Fibroblast of skin of left biceps (primary cell): ENCODE results near the gene NUBPL.
"Not testable (repeated sequence)": the region's sequence is repeated elsewhere in the genome, so short reads cannot be mapped to it uniquely, and the experiment has no call there.

Experiments used
- DNase-seq, 2 experiments: peaks; one replicate each; pipeline ENCODE4 v3.0.0-alpha.2; 2013; ENCODE audit warnings: low read depth in 2 of 2

The NUBPL gene

DNA sequence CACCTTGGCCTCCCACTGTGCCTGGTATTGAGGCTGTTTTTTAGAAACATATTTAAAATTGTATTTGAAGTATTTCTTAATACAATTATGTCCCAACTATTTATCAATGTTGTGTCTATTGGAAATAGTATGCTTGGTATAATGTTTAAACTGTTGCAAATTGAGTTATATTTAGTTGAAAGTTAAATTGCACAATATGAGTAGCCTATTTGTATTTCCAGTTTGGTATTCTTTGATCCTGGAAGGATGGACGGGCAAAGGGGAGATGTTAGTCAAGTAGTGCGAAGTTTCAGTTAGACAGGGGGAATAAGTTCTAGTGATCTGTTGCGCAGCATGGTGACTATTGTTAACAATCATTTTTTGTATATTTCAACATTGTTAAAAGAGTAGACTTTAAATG, 111.5 kb downstream of the NUBPL start:
- no peak for DNase-seq

DNA sequence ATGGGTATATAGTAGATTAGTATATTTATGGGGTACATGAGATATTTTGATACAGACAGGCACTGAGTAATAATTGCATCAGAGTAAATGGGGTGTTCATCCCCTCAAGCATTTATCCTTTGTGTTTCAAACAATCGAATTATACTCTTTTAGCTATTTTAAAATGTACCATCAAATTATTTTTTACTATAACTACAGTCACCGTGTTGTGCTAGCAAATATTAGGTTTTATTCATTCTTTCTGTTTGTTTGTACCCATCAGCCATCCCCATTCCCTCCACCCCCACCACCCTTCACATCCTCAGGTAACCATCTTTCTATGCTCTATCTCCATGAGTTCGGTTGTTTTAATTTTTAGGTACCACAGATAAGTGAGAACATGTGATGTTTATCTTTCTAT, 115.8 kb downstream of the NUBPL start:
- no peak for DNase-seq

DNA sequence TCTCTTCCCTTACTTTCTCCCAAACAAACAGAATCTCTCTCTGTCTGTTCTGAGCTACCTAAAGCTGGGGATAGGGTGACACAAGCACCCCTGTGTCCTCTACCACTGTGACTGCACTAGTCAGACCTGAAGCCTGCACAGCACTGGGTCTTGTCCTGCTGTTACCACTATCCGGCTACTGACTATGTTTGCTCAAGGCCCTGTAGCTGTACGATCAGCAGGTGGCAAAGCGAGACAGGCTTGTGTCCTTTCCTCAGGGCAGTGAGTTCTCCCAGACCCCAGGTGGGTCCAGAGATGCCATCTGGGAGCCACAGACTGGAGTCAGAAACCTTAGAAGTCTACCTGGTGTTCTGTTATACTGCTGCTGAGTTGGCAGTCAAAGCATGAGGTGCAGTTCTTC, 116.4 kb downstream of the NUBPL start:
- no peak for DNase-seq

DNA sequence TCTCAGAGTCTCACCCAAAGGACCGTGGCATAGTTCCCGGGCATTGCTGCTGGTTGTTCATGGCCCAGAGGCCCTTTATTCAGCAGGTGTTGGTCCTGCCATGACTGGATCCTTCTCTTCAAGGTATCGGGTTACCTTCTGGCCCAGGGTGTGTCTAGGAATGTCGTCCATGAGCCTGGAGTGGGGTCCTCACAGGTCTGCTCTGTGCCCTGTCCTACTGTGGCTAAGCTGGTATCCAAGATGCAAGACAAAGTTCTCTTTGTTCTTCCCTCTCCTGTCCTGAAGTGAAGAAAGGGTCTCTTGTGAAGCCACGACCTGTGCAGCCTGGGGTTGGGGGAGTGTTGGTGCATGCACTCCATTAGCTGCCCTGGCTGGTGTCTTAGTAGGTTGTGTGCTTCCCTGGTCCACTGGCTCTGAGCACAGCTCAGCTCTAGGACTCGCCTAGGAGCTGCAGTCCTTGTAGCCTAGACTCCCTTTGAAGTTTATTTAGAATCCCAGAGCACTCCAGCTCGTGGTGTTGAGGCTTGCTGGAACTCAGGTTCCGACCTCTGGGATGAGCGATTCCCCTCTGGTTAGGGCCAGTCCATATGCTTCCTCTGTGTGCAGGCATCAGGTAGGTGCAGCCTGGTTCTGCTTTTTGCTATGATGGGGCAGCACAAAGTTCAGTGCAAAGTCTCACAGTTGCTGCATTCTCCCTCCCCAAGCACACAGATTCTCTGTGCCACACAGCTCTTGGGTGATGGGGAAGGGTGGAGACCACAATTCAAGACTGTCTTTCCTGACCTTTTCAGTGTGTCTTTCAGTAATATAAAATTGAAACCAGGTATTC, 117.4 kb downstream of the NUBPL start:
- DNase-seq, result no peak

DNA sequence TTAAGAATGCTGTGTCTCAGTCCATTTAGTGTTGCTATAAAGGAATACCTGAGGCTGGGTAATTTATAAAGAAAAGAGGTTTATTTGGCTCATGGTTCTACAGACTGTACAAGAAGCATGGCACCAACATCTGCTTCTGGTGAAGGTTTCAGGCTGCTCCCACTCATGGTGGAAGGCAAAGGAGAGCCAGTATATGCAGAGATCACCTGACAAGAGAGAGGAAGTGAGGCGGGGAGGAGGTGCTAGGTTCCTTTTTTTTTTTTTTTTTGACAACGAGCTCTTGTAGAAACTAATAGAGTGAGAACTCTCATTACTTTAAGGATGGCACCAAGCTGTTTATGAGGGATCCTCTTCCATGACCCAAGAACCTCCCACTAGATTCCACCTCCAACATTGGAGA, 121.6 kb downstream of the NUBPL start:
- no peak for DNase-seq

DNA sequence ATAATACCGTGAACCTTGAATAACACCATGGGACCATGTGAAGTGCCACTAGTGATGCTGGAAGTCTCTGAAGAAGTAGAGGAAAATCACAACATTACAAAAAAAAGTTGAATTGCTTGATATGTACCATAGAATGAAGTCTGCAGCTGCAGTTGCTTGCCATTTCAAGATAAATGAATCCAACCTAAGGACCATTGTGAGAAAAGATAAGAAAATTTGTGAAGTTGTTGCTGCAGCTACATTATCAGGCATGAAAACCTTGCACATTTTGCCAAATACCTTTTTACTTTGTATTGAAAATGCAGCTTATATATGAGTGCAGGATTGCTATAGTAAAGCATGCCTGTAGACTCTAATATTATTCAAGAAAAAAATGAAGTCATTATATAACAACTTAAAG, 126.5 kb downstream of the NUBPL start:
- no peak for DNase-seq

DNA sequence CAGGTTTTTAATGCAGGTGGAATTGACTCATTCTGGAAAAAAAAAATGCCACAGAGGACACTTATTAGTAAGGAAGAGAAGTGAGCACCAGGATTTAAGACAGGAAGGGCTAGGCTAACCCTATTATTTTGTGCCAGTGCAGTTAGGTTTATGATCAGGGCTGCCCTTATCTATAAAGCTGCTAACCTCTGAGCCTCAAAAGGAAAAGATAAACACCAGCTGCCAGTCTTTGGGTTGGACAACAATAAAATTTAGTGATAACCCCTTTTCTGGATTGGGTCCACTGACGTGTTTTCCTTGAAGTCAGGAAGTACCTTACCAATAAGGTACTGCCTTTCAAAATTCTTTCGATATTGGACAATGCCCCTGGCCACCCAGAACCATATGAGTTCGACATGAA, 128.9 kb downstream of the NUBPL start:
- no peak for DNase-seq

DNA sequence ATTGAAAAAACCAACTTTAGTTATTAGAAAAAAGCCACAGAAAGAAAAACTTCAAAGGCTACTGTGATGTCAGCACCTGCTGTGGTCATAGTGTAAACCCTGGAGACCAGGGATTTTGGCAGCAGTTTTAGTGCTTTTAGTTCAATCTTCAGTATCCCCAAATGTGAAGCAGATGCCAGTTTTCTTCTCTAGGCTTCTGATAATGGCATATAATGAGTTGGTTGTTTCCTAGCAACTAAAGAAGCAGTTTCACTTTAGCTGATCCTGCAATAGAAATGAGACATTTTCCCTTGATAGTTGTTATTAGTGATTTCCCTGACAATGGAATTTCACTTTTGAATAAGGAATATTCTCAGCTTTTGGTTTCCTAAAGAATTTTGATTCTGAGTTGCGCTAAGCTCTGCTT, 131.2 kb downstream of the NUBPL start:
- DNase-seq, result peak; percentile 8 to 10

DNA sequence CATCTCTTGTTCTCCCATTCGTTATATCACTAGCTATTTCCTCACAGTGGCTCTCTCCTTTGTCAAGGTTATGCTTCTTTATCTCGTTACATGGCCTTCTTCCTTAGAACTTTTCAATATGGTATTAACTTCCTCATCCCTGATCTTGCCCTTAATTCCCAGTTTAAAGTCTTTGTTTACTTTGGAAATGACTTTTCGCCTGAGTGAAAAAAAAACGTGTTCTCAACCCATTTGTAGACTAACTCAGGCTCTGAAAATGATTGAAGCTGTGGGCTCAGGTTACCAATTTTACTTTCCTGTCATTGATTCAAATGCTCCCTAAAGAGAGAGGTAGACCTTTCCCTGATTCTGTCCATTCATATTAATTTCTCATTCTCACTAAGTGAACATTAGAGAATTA, 135.2 kb downstream of the NUBPL start:
- DNase-seq, result no peak

DNA sequence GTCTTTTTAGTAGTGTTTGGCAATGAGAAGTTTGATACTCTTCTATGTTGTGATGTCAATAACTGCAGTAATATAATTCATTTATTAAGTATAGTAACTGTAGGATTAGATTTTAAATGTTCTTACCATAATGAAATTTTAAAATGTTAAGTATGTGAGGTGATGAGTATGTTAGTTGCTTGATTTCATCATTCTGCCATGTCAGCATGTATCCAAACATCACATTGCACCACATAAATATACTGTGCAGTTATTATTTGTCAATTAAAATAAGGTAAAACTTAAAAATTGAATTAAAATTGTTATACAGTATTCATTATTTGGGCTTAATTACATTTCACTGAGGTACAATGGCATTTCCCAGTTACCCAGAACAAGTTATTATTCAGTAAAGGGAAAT, 138.6 kb downstream of the NUBPL start:
- DNase-seq, result no peak

DNA sequence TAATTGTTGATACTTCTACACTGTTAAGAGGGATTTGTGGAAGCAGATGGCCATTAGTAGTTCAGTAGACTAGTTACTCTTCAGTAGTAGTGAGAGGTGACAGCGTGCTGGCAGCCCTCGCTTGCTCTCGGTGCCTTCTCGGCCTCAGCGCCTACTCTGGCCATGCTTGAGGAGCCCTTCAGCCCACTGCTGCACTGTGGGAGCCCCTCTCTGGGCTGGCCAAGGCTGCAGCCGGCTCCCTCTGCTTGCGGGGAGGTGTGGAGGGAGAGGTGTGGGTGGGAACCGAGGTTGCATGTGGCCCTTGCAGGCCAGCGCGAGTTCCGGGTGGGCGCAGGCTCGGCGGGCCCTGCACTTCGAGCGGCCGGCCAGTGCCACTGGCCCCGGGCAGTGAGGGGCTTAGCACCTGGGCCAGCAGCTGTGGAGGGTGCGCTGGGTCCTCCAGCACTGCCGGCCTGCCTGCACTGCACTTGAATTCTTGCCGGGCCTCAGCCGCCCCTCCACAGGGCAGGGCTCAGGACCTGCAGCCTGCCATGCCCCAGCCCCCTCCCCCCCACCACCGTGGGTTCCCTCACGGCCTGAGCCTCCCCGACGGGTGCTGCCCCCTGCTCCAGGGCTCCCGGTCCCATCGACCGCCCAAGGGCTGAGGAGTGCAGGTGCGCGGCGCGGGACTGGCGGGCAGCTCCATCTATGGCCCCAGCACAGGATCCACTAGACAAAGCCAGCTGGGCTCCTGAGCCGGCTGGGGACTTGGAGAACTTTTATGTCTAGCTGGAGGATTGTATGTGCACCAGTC, 139.3 kb downstream of the NUBPL start:
- DNase-seq, result no peak

DNA sequence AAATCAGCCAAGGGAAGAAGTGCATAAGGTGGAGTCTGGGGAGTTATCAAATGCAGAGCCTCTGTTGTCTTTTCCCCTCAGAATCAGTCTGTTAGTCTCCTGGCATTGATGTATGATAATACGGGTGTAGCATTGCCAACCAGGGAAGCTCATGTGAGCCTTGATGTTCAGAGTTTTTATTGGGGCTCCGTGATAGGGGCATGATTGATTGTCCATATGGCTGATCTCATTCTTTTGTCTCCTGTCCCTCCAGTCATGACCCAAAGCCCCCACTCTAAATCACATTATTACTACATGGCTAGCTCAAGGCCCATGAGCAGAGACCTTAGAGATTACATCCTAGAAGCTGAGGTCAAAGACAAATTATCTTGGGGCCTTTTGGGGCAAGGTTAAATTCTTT, 140.9 kb downstream of the NUBPL start:
- DNase-seq, result no peak

DNA sequence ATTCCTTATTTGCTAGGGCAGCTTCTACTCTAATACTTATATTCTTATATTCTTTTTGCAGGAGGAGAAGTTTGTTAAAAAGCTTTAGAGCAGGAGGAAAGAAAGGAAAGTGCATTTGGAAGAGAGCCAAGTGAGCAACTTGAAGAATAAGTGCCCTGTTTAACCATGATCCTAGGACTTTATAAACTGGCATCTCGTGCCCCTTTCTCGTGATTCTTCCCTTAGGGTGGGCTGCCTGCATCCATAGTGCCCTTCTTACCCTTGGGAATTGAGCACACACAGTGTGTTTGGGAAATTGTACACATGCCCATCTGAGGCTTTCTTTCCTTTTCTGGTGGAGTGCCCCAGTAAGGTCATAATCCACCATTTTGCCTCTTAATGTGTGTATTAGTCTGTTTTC, 141.9 kb downstream of the NUBPL start:
- DNase-seq, result no peak

DNA sequence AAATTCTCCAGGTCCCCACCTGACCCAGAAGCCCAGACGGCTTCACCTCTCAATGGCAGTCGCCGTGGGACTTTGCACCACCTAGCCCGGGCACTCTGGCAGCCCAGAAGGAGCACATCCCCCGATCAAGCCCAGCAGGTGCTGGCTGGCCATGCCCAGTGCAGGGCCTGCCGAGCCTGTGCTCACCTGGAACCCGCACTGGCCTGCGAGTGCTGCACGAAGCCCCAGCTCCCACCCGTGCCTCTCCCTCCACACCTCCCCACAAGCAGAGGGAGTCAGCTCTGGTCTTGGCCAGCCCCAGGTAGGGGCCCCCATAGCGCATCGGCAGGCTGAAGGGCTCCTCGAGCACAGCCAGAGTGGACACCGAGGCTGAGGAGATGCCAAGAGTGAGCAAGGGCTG, 144.5 kb downstream of the NUBPL start:
- DNase-seq, result no peak

DNA sequence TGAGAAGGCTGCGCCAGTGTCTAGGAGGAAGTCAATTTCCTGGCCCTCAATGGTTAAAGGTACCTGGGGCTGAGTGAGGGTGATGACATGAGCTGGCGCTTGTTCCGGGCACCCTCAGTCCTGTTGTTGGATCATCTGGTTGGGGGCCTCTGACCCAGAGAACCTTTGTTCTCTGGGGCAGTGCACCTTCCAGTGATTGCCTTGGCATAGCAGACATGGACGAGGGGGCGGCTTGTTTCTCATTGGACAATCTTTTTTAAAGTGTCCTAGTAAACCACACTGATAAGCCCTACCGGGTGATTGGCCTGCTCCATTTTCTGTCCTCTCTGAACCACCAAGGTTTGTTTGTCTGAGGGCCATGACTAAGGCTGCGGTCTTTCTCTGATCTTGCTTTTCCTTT, 147.5 kb downstream of the NUBPL start:
- DNase-seq, result not testable (repeated sequence)

DNA sequence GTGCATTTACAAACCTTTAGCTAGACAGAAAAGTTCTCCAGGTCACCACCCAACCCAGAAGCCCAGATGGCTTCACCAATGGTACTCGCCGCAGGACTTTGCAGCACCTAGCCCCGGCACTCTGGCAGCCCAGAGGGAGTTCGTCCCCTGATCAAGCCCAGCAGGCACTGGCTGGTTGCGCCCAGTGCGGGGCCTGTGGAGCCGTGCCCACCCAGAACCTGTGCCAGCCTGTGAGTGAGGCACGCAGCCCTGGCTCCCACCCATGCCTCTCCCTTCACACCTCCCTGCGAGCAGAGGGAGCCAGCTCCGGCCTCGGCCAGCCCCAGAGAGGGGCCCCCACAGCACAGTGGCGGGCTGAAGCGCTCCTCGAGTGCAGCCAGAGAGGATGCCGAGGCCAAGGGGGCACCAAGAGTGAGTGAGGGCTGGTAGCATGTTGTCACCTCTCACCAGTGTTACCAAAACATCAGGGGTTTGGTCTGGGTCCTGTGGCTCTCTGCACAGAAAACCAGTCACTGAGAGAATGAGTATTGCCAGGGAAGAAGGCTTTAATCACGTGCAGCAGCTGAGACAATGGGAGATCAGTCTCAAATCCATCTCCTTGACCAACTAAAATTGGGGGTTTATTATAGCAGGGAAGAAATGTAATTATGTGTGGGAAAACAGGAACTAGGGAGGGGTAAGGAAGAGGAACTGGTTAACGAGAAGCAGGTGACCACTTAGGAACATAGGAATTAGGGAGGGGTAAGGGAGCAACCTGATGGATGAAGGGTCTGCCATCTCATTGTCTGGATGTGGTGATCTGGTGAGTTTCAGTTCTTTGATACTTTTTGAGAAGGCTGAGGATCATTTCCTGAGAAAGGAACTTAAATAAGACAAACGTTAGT, 151.3 kb downstream of the NUBPL start:
- no peak for DNase-seq

DNA sequence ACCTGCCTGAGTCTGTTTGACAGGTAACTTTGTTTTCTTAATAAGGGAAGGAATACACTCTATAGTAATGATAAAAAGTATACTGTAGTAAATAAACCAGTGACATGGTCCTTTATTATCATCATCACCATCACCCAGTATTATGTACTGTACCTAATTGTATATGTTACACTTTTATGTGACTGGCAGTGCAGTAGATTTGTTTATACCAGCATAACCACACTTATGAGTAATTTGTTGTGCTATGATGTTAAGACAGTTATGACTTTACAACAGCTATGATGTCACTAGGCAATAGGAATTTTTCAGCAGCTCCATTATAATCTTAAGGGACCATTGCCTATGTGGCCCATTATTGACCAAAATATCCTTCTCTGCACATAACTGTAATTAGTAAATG, 155.0 kb downstream of the NUBPL start:
- no peak for DNase-seq

DNA sequence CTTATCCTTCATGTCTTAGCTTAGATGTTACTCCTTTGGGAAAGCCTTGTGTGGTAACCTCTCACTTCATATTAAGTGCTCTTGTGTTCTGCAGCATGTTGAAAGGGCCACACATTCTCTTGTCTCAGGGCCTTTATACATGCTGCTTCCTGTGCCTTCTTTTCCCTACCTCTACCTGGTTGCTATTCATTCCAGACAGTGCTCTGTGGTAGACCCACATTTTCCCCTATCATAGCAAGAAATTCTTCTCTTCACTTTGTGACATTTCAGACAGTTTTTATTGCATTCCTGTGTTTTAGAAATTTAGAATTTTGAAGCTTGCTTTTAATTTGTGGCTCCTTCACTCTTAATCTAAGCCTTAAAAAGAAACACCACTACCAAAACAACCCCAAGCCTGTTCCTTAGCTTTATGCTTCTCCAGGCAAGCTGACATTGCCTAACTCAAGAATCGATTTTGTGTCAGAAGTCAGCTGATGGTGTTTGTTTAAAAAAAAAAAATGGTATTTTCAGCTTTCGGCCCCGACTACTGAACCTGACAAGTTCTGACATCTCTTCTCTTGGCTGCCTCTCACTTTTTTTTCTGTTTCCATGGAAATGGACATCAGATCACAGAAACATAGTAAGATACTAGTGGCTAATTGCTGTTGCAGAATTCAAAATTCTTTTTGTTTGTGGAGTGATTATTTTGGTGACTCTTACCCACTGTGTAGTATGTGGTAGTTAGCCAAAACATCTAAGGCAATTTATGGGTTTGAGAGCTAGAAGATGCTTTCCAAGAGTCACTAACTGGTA, 156.3 kb downstream of the NUBPL start:
- DNase-seq, result no peak

DNA sequence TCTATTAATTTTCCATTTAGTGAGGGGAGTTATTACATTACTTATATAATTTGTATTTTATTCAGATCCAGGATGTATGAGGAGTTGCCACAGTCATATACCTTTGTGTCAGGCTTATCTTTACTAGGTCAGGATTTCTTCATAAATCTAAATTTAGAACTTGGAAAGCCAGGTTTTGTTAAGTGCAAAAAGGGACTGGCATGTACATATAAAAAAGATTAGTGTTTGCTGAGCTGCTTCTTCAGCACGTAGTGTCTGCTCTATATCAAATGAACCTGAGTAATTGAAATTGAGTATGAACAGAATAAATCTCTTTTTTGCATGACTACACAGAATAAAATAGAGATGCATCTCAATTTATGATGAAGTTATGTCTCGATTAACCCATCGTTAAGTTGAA, 157.4 kb downstream of the NUBPL start:
- DNase-seq, result no peak

DNA sequence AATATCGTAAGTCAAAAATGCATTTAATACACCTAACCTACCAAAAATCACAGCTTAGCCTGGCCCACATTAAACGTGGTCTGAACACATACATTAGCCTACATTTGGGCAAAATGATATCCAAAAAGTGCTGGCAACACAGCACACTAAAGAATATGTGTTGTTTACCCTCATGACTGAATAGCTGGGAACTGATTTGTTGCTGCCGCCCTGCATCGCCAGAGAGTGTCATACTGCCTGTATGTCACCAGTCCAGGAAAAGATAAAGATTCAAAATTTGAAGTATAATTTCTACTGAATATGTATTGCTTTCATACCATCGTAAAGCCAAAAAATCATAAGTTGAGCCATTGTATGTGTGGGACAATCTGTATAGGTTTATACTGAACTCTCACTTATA, 157.8 kb downstream of the NUBPL start:
- no peak for DNase-seq

DNA sequence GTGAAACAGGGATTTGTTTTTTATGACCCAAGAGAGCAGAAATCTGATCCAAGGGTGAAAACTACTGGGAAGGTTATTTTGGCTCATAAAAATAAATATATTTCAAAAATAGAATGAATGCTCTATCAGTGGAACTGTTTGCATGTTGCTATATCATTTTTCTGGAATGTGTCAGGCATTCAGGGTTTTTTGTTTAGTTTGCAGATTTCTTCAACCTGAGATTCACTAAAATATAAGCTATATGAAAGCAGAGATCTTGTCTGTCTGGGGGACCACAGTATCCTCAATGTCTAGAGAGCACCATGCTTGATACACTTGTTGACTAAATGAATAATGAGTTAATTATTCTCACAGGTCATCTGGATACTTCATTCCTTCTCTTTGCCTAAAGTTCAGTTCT, 165.1 kb downstream of the NUBPL start:
- DNase-seq, result no peak

DNA sequence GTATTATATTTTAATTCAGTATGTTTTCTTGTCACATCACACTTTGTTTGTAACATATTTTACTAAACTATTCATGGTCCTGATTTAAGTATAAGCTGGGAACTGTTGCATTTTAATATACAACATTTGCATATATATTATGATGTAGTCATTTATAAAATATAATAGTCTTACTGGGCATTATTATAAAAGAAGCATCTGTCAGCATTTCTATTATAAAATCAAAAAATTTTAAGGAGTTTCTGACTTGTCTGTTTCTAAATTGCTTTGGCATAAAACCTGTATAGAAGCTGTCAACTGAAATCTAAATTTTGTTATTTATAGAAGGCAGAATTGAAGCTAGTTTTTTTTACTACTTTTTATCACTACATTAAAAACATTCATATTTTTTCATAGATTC, 166.6 kb downstream of the NUBPL start:
- no peak for DNase-seq
